Measurements from ENCODE around the gene DYNC1LI2.

Gene DYNC1LI2

GRCh38 chr16:66728117-66728787 is 23.2 kb downstream of the DYNC1LI2 start:
- no peak for DNase-seq (ENCODE audit: low read depth)
- no peak overlapping the region for H3K4me3 ChIP-seq (ENCODE audit: low read depth, low read length)
- TF ChIP-seq CTCF (IDR thresholded peaks at IDR 0.05; ENCODE audit: low read depth, low read length, missing control alignments), result peak; percentile 57

DNA sequence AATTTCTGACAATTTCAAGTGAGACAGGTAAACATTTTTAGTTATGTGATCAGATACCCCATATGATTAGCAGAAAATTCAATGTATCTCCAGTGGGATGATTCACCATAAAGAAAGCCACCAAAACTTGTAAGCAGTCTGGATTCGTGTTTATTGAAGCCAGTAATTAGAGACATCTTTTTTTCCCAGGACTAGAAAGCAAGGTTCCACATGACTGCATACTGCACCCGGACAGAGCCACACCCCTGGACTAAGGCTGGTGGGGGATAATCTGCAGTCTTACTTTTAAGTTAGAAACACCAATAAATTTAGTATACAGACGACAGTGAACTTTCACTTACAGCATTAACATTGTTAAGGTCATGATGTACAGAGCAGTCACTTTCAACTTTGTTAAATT is 30.6 kb downstream of the DYNC1LI2 start:
- no peak overlapping the region for H3K4me3 ChIP-seq (ENCODE audit: low read depth, low read length)
- no peak for TF ChIP-seq CTCF (IDR thresholded peaks at IDR 0.05; ENCODE audit: low read depth, low read length, missing control alignments)
- no peak for DNase-seq (ENCODE audit: low read depth)

GRCh38 chr16:66719246-66719645 is 32.2 kb downstream of the DYNC1LI2 start:
- no peak for DNase-seq (ENCODE audit: low read depth)
- H3K4me3 ChIP-seq (ENCODE audit: low read depth, low read length), result no peak overlapping the region
- TF ChIP-seq CTCF (IDR thresholded peaks at IDR 0.05; ENCODE audit: low read depth, low read length, missing control alignments), result no peak

DNA sequence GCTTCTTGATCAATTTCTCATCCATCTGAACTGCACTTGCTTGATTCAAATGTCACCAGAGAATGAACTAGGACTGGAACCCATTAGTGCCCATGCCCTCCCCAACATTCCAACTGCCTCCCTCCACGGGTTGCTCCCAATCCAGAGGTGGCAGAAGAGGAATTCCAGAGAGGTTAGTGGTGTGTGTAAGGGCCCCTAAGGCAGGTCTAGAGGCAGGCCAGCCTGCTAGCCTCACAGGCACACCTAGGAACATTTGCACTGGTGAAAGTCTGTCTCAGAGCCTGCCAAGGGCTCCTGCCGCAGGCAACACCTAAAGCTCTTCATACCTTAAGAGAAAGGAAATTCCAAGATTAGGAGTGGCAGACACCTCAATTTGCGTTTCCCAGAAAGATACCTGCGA is 33.6 kb downstream of the DYNC1LI2 start:
- no peak for DNase-seq (ENCODE audit: low read depth)
- H3K4me3 ChIP-seq (ENCODE audit: low read depth, low read length), result no peak overlapping the region
- TF ChIP-seq CTCF (IDR thresholded peaks at IDR 0.05; ENCODE audit: low read depth, low read length, missing control alignments), result no peak

DNA sequence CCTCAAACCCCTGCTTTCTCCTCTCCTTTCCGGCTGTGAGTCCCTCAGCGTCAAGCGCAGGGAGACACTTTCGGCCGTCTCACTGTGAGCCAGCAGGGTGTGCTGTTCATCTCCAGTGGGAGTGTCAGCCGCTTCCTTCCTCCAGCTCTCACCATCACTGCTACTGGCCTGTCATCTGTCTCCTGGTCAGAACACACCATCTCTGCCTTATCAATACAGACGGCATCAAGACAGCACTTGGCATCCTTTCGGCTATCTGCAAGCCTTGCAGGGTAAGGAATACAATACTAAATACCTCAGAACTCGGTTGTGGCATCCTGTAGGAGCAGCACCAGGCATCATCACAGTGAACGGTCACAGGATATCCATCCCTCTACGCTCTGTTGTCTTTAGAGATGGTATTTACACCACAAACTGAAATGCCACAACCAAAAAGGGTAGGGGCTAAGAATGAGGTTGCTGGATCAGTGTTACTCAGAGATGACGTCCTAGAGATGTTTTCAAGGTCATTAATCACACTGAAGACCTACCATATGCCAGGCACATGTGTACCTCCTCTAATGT is 34.2 kb downstream of the DYNC1LI2 start:
- DNase-seq (ENCODE audit: low read depth), result no peak
- TF ChIP-seq CTCF (IDR thresholded peaks at IDR 0.05; ENCODE audit: low read depth, low read length, missing control alignments), result peak; percentile 37
- H3K4me3 ChIP-seq (ENCODE audit: low read depth, low read length), result no peak overlapping the region

DNA sequence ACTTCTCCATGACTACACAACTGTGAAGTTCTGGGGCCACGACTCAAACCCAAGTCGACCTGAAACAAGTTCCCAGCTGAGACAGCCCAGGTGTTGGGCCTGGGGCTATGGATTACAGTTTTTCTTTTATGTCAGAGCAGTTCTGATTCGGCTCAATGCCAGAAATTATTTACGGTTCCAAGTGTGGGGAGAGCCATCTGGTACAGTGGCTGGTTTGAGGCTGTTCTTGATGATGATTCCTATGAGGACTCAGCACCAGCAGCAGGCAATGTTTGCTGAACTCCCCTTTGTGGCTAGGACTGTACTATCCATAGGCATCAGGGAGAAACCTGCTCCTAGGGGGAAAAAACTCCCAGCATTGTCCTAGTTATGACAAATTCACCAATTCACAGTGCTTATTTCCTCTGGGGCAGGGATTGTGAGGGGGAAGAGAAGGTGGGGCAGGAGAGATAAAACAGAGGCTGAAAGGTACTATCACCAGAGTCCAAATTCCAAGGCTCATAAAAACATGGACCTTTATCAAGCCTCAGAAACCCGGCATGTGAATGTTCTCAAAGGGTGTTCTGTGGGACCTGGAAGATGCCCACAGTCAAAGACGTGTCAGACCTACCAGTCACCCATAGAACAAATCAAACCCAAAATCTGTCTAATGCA is 36.6 kb downstream of the DYNC1LI2 start:
- no peak overlapping the region for H3K4me3 ChIP-seq (ENCODE audit: low read depth, low read length)
- no peak for DNase-seq (ENCODE audit: low read depth)
- no peak for TF ChIP-seq CTCF (IDR thresholded peaks at IDR 0.05; ENCODE audit: low read depth, low read length, missing control alignments)
